ENCODE data around the gene CCDC74A.
"Not testable (repeated sequence)": the region's sequence is repeated elsewhere in the genome, so short reads cannot be mapped to it uniquely, and the experiment has no call there.

Gene CCDC74A

DNA sequence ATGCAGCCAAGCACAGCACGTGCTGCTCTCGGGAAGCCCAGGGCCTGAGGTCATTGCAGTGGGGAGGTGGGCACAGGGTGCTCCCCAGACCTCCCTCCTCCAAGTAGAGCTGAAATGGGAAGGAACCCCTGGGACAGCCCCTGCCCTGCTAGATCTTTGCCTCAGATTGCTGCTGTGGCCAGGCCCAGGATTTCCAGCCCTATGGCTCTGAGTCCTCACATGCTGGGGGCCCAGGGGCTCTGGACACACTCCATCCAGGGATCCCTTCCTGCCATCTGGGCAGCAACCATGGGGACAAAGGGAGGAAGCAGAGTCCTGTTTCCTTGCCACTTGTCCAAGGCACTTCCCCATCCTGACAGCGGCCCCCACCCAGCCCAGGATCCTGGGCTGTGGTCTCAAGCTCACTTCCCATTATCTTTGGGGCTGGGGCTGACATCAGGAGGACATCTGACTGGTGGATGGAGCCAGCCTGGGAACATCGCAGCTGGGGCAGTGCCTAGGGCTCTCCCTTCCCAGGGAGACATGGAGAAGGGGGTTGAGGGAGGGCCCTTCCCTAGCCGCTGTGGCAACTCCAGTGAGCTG lies 2.3 kb downstream of the CCDC74A start:
- DNase-seq: not testable (repeated sequence)

DNA sequence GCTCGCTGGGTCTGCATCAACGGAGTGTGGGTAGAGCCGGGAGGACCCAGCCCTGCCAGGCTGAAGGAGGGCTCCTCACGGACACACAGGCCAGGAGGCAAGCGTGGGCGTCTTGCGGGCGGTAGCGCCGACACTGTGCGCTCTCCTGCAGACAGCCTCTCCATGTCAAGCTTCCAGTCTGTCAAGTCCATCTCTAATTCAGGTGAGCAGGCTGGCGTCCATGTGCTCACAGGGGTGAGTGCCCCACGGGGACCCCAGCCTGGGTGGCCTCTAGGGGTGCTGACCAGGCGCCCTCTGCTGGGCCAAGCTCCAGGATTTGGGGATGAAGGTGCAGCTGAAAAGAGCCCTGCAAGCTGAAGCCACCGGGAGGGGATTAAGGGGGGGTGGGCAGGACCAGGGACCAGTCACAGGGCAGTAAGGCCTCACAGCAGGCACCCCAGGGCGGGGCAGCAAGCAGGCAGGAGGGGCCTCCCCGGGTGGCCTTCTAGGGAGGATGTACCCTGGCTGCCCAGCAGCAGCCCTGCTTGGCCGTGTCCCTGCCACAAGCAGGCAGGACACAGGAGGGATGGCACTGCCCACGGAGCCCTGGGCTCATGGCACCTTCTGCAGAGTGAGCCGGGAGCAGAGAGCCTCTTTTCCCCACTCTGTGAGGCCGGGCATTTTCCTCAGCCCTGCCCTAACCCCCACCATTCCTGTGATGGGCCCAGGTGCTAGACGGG lies 3.1 kb downstream of the CCDC74A start:
- not testable (repeated sequence) for DNase-seq

DNA sequence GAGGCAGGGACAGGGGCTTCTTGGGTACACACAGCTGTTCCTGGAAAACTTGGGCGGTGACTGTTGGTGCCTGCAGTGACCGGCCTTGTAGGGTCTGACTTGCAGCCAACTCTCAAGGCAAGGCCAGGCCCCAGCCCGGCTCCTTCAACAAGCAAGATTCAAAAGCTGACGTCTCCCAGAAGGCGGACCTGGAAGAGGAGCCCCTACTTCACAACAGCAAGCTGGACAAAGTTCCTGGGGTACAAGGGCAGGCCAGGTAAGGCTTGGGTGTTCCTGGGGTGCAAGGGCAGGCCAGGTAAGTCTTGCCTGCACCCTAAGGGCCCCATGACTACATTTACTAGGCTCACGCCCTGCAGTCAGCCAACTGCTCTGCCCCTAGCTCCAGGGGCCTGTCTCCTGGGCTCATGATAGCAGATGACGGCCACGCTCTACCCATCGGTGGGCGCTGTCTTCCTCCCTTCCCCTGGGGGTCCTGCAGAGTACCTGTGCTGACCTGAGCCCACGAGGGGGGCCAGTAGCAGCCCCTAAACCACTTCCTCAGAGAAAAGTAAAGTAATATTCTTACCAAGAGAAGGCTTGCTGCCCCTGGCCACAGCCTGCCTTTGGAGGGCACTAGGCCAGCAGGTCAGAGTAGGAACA lies 4.0 kb downstream of the CCDC74A start:
- DNase-seq: not testable (repeated sequence)

DNA sequence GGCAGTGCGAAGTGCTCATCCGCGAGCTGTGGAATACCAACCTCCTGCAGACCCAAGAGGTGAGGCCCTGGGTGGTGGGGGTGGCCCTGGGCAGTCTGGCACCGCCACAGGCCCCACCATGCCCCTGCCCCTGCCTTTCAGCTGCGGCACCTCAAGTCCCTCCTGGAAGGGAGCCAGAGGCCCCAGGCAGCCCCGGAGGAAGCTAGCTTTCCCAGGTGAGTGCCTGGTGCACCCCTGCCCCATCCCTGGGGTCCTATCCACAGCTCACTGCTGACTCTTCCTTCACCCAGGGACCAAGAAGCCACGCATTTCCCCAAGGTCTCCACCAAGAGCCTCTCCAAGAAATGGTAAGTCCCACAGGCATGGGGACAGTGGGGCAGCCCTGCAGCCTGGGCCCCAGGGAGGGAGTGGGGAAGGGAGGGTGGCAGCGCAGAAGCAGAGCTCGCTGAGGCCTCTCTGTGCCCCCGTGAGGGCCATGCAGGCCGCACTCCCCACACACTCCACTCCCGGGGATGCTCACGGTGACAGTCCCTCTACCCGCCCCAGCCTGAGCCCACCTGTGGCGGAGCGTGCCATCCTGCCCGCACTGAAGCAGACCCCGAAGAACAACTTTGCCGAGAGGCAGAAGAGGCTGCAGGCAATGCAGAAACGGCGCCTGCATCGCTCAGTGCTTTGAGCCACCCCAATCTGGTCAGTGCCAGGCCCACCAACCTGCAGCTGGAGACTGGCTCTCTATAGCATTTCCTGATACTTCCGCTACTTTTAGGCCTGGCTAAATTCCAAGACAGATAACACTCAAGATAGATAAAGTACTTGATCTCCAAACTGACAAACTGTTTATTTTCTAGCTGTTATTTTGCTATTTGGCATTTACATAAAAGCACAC lies 5.3 kb downstream of the CCDC74A start:
- not testable (repeated sequence) for DNase-seq

DNA sequence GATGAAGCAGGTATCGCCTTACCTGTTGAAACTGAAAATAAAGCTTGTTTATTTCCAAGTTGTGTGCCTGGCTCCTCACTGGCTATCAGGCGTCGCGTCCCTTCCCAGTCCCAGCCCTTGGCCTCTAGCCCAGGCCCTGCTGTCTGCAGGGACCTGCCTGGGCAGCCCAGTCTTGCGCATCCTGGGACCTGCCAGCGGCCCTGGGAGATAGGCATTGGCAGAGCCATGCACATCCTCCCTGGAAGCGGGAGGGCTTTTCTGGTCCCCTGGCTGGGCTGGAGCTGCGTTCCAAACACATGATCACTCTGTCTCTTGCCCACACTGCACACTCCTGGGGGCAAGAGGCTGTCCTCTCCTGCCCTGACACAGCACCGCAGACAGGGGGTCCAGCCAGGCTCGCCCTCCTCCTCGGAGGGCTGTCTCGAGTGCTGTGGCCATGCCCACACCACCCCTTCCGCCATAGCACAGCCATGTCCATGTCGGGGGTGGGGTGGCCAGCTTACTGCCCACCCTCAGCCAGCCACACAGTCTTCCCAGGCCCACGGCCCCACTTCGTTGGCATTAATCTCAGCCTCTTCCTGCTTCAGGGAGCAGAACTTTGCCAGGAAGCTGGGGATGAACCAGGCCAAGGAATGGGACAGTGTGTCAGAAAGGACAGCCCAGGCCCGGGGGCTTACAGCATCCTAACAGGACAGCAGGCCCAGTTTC lies 6.1 kb downstream of the CCDC74A start:
- DNase-seq: not testable (repeated sequence)

DNA sequence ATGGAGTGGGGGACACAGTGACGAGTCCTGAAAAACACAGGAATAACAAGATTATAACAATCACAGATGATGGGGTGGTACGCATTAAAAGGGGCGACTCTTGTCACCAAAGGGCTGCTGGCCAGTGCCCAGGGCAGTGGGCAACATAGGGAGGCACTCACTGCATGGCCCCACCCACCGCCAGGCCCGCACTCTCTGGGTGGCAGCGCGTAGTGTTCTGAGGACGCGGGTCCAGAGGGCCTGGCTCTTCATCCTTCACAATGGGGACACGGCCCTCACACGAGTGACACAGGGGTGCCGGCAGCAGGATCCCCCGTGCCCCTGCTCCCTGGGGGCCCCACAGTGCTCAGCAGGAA lies 6.6 kb downstream of the CCDC74A start:
- DNase-seq: not testable (repeated sequence)

DNA sequence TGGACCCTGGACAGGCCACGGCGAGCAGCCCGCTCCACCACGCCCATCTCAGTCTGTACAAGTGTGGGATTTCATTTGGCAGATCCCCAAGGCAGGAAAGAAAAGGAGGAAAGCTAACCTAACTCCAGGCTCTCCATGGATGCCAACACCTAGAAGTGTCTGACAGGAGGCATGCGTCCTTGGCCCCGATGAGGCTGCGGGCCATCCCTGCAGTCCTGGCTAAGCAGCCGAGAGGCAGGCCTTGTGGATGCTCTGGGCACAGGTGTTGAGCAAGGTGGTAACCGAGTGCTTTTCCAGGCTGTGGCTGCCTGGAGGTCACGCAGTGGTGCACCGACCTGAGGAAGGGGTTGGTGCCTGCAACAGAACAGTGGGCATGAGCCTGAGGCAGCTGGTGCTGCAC lies 7.3 kb downstream of the CCDC74A start:
- not testable (repeated sequence) for DNase-seq

DNA sequence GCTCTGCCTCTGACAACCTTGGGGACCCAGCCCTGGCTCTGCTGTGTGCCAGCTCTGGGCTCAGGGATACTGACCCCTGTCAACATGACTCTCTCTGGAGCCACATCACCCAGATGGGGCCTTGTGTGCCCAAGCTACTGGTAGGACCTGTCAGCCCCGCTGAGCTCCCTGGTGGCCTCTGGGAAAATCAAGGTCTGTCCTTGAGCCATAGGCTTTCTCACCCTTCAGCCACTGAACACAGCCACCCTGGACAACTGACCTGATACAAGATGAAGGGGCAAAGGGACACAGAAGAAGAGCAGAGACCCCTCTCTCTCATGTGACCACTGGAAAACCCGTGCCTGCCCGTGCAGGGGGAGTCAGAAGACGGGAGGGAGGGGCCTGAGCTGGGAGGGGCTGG lies 7.8 kb downstream of the CCDC74A start:
- no peak for DNase-seq

DNA sequence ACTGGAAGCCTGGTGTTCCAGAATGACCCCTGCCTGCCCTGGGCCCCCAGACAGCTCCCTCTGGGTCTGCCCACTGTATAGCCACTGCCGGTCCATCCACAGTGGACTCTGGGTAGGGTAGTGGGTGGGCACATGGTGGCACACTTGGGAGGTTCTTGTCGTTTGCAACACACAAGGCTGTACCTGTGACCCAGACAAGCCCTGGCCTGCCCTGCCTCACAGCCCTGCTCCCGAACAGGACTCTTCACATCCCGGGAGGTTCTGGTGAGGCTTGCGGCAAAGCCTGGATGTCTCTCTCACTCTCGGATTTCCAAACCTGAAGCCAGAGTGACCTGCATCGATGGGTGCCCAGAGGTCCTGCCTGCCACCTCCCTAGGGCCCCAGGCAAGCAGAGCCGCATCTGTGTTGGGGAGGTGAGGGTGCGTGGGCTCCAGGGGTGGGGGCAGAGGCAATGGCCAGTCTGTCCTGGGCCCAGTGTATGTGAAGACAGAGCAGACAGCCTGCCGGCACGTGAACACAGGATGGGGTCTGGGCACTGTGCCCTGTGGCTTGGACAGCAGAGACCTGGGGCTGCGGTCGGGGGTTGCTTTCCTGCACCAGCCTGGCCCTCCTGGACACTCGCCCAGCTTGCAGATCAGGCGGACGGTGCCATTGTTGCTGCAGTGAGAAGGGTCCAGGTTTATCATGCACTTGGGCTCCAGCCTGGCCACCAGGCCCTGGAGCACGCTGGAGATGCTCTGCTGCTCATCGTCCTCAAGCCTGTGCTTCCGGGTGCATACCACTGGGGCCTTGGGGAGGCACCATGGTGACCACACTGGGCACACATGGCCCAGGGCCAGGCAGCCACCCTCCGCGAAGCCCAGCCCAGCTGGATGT lies 8.5 kb downstream of the CCDC74A start:
- DNase-seq: not testable (repeated sequence)

DNA sequence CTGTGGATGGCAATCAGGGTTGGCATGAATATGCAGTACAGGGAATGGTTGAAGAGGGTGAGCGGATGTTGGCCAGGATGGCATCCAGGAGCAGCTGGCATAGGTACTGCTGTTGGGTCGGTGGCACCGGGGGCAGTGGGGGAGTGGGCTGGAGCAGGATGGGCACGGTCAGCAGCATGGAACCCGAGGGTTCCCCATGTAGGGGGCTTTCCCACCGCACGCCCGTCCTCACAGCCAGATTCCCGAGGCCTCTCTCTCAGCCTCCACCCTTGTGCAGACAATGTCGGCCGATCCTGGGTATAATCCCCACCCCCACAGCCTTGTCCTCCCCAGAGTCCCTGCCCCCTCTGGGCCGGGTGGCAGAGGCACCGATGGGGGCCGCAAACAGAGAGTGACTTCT lies 9.2 kb downstream of the CCDC74A start:
- DNase-seq: not testable (repeated sequence)

DNA sequence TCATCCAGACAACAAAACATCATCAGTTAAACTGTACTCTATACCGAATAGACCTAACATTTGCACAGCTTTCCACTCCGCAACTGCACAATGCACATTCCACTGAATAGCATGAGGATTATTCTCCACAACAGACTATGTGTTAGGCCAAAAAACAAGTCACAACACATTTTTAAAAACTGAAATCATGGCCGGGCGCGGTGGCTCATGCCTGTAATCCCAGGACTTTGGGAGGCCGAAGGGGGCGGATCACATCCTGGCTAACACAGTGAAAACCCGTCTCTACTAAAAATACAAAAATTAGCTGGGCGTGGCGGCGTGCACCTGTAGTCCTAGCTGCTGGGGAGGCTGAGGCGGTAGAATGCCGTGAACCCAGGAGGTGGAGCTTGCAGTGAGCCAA lies 11.2 kb downstream of the CCDC74A start:
- not testable (repeated sequence) for DNase-seq

DNA sequence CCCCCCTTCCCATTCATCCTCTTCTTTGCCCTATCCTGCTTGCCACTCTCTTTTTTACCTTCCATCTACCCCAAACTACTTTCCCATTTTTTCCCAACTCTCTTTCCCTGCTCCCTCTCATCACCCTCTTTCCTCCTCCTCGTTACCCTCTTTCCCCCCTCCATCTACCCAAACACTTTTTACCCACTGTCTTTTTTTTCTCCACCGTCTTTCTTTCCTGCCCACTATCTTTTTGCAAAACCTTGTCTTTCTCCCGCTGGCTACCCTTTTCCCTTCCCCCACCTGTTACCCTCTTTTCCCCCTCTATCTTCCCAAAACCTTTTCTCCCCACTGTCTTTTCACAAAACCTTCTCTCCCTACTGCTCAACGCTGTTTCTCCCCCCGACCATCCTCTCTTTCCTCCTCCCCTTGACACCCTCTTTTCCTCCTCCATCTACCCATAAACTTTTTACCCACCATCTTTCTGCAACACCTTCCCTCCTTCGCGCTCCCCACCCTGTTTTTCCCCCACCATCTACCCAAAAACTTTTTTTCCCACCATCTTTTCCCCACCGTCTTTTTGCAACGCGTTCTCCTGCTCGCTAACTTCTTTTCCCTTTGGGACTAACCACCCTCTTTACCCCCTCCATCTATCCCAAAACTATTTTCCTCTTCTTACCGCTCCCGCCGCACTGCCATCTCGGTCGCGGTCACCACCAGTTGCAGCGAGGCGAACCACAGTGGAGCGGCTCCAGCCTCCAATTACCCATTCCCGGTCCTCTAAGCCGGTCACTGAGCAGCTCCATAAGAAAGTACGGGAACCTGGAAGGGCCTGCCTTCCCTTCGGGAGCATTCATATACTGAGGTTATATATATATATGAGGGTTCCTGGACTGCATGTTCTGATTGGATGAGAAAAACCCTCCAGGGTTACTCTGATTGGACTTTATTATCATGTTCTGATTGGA lies 15.0 kb downstream of the CCDC74A start:
- no peak for DNase-seq

DNA sequence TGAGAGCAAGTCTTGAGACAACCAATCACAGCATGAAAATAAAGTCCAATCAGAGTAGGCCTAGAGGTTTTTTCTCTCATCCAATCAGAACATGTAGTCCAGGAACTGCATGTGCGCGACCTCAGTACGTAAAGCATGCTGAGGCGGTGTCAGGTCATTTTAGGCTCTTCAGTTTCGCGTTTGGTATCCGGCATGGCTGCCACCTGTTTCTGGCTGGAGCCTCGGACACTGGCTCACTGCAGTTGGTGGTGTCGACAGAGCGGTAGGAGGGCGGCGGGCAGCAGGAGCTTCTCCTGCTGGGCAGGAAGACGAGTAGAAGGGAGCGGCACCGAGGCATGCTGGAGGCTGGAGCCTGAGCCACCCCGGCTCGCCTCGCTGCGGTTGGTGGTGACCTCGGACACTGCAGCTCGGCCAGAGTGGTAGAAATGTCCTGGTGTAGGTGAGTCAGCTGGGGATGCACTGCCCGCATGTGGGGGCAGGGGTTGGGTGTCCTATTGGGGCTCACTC lies 15.8 kb downstream of the CCDC74A start:
- DNase-seq: no peak

DNA sequence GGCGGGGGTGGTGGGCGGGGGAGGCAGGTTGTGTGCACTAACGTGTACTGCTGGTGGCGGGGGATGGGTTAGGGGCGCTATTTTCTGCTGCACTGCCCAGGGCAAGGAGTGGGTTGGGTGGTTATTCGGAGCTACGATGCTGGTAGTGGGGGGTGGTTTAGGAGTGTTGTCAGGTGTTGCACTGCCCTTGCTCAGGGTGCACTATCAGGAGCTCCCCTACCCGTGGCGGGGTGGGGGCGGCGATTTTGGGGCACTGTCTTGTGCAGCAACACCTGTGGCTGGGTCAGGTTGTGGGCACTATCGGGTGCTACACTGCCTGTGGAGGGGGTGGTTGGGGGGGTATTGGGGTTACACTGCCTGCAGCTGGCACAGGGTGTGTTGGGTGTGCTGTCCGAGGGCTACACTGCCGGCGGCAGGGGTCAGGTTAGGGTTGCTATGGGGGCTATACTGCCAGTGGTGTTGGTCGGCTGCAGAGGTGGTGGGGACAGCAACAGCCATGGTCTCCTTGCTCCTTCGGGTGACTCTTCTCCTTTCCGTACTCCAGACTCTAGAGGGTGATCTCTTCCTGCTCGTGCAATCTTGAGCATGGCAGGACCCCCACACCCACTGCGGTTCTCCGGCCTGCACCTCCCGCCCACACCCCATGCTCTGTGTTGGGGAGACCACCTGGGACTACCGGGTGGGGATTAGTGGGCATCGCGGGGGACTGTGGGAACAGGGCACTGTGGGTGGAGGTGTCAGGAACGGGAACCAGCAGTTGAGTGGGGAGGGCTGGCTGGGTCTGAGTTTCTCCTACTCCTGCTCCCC lies 16.5 kb downstream of the CCDC74A start:
- not testable (repeated sequence) for DNase-seq

DNA sequence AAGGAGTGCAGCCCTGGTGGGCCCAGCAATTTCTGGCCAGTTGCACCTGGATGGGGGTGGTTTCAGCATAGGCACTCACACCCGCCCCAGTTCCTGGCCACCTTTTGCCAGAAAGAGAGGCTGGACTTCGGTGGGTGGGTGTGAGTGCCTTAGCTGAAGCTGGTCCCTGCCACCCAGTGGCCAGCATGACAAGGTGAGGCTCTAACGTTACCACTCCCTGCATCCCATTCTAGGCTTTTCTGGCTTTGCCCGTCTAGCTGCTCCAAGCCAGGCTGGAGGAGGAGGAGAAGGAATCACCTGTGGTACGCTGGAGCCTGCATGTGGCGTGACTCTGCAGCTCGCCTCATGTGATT lies 17.1 kb downstream of the CCDC74A start:
- not testable (repeated sequence) for DNase-seq

DNA sequence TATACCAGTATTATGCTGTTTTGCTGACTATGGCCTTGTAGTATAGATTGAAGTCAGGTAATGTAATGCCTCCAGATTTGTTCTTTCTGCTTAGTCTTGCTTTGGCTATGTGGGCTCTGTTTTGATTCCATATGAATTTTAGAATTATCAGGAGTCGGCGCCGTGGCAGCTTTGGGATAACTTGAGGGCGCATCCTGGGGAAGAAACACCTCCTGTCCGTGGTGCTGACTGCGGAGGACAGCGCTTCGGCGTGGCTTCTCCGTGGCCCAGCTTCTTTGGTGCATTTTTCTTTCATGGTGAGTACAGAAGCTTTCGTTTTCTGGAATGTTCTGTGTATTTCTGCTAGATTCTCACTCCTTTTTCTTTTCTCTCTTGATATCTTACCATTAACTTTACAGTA lies 25.2 kb downstream of the CCDC74A start:
- DNase-seq: no peak

DNA sequence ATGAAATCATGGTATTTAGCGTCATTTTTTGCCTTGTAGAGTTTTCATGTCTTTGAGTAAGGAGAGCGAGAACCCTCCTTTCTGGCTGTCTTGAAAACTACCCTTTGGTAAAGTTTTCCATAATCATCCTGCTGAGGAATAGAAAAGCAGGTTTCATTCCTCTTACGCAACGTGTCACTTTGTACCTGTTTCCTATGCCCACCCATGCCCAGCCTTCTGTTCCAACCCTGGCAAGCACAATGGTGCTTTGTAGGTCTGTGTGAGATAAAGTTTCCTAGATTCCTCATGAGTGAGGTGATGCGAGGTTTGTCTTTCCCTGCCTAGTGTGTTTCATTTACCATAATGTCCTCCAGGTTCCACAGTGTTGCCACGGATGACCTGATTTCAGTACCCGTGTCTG lies 29.3 kb downstream of the CCDC74A start:
- no peak for DNase-seq

DNA sequence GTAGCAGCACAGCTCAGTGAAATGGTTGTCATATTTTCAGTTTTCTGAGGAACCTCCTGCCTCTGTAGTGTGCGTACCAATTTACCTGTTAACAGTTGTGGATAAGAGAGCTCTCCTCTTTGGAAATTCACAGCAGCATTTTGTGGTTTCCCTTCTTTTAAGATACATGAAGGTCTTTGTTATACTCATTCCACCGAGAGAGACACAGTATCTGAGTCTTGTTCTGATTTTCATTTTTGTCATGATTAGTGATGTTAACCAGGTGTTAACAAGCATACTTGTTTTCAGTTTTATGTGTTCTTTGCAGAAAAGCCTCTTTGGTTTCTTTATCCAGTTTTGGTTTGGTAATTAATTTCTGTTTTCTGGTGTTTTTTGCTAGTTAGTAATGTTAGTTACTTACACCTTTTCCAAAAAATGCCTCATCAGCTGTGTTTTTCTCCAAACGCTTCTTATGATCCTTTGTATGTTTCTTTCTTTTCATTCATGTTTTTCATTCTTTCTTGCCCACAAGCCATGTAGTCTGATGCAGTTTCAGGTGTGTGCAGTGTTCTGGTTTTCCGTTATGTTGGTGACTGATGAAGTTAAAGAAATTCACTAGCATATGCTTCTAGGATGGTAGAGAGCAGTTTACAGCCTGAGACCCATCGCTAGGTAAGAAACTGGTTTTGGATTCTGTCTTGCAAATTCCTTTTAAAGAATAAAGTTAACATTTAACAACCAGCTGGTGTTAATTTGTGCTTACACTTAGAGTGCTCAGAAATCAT lies 30.1 kb downstream of the CCDC74A start:
- no peak for DNase-seq
